NCI-H2227 (cell line): ENCODE measurements around the gene RD3L.

Experiments used
- DNase-seq: peaks from one replicate; lab custom pipeline; 2025; ENCODE audit not compliant: unreplicated experiment; lab: John Stamatoyannopoulos, UW

The RD3L gene

DNA sequence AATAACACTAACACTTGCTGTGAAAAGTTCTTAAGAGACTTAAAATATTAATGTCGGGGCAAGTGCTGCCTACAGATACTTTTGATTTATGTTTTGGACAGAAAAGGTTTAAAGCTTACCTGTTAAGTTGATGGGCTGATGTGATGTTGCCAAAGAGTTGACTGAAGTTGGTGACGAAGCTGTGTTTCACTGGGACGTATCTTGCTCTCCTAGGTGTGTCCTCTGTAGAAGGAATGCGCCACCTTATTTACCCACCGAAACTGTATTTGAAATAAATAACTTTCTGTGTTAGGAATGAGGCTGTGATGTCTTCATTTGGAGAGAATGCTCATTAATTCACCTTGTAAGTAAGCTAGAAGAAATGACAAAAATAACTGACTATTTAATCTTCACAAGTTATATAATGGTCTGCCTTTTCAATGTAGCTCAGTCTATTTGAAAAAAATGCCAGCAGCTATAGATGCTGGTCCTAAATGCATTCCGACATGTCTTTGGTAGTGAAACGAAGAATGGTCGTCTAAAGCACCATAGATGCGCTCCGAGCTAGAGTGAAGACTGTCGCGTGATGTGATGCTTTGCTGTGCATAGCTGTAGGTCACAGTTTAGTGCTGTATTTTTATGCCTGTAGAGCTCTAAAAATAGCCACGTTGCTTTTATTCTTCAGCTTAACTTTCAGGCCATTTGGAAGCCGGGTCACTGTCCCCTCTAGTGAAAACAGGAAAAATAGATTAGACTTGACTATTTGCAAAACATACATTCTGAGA, at the start of gene RD3L:
Gene RD3L (minus strand): TSS at position 557 of the 764 bp plus-strand sequence. CDS start 834 bp downstream, outside the sequence.
- DNase-seq: no peak

DNA sequence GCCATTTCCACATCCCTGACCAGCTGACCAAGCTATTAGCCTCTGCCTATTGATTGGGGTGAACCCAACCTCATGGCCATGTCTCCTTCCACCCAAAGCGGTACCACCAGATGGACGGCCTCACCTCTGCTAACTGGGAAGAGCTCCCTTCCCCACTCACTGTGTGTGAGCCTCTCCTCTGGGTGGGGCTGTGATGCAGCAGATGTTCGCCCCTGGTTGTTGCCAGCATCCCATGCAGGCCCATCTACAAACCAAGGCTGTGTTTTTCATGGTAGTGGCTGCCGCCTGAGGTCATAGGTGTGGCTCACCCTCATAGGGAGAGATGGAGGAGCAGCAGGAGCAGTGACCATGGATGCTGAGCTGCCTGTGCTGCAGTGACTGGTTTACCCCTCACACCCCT, 47.6 kb upstream of the RD3L start:
- DNase-seq: no peak

DNA sequence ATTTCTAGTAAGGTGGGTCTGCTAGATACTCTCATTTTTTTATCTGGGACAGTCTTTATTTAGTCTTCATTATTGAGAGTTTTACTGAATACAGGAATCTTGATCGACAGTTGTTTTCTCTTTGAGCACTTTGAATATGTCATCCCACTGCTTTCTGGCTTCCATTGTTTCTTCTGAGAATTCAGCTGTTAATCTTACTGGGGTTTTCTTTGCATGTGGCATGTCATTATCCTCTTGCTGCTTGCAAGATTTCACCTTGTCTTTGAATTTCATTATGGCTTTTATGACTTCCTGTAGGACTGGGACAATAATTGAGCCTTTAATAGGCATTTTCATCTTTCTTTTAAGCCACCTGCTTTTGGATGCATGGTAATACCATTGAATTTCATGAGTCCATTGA, 46.7 kb upstream of the RD3L start:
- no peak for DNase-seq

DNA sequence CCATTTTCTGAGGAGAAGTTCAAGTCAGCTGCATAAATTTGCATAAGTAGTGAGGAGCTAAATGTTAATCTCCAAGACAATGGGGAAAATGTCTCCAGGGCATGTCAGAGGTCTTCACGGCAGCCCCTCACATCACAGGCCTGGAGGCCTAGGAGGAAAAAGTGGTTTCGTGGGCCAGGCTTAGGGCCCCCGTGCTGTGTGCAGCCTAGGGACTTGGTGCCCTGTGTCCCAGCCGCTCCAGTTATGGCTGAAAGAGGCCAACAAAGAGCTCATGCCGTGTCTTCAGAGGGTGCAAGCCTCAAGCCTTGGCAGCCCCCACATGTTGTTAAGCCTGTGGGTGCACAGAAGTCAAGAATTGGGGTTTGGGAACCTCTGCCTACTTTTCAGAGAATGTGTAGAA, 41.9 kb upstream of the RD3L start:
- no peak for DNase-seq

DNA sequence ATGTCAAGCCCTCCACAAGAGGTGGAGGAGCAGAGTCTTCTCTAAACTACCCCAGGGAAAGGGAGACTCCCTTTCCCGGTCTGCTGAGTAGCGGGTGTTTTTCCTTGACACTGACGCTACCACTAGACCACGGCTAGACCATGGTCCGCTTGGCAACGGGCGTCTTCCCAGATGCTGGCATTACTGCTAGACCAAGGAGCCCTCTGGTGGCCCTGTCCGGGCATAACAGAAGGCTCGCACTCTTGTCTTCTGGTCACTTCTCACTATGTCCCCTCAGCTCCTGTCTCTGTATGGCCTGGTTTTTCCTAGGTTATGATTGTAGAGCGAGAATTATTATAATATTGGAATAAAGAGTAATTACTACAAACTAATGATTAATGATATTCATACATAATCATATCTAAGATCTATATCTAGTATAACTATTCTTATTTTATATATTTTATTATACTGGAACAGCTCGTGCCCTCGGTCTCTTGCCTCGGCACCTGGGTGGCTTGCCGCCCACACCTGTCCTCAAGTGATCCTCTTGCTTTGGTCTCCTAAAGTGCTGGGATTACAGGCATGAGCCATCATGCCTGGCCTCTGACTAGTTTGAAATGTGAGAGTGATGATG, 38.4 kb upstream of the RD3L start:
- peak; percentile 54 for DNase-seq

DNA sequence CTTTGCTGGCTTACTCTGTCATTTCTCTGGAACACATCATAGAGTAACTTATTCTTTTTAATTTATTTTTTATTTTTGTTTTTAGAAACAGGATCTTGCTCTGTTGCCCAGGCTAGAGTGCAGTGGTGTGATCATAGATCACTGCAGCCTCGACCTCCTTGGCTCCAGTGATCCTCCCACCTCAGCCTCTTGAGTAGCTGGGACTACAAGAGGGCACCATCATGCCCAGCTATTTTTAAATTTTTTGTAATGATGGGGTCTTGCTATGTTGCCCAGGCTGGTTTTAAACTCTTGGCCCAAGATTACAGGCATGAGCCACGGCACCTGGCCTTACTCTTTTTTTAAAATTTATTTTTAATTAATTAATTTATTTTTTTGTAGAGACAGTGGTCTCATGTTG, 32.2 kb upstream of the RD3L start:
- no peak for DNase-seq

DNA sequence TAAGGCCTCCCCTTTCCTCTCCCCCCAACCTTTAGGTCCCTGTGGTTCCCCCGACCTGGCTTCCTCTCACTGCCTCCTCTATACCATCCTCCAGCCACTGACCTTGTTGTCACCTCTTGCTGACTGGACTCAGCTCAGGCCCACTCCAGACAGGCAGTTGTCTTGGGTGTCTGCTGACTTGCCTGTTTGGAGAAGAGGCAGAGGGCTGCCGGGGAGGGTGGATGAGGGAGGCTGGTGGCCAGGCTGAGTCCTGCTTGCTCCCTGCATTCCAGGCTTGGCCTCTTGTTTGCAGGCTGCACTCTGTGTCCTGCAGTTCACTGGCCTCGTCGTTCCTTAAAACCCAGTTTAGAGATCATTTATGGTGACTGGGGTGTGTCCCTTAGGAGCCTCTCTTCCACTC, 31.0 kb upstream of the RD3L start:
- no peak for DNase-seq

DNA sequence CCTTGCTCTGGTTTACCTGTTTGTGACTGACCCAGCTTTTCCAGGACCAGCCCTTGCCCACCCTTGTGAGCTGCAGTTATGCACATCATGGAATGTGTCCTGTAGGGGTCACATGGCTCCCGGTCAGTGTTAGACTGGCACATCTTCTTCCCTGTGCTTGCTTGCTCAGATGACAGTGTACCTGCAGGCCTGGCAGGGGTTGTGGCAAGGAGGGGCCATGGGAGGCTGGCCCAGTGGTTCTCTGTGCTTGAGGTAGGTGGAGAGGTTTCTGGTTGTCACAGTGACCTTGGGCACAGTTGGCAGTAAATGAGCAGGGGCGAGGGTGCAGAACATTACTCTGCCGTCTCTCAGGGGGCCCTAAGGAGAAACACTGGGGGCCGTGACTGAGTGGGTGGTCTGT, 27.6 kb upstream of the RD3L start:
- DNase-seq: no peak

DNA sequence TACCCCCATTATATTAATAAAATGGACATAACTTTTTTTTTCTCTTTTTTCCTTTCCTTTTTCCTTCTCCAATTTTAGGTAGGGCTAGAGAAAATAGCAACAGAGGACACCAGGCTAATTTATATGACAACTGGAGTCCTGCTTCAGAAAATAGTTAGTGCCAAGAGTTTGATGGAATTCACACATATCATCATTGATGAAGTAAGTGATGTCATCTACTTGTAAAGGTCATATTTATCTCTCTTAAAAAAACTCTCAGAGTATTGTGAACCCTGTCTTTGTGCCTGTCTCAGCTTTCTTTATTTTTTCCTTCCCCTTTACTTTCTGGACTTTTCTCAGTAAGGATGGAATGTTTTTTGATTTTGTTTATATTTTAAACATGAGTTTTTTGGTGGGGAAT, 24.3 kb upstream of the RD3L start:
- DNase-seq: no peak

DNA sequence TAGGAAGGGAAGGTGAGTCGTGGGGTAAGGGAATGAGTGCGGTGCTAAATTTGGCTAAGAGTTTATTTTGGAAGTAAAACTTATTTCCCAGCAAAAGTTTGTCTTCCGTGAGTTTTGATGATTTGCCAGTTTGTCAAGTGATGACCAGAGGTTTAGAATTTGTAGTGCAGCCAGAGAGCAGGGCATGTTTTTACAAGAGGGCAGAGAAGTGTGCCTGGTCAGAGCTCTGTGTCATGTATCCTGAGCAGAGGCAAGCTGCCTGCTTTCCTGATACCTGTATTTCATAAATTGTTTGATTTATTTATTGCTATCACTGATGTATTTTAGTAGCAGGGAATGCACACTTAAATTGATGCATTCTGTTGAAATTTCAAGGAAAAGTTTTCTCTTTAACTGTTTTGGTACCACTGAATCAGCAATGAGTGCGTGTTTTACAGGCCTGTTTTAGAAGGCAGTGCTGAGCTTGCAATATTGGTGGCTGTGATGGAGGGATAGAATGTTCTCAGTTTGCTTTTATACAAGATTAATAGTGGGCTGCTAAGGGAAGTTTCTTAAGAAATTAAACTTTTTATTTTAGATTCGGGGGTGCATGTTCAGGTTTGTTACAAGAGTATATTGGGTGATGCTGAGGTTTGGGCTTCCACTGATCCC, 19.7 kb upstream of the RD3L start:
- no peak for DNase-seq

DNA sequence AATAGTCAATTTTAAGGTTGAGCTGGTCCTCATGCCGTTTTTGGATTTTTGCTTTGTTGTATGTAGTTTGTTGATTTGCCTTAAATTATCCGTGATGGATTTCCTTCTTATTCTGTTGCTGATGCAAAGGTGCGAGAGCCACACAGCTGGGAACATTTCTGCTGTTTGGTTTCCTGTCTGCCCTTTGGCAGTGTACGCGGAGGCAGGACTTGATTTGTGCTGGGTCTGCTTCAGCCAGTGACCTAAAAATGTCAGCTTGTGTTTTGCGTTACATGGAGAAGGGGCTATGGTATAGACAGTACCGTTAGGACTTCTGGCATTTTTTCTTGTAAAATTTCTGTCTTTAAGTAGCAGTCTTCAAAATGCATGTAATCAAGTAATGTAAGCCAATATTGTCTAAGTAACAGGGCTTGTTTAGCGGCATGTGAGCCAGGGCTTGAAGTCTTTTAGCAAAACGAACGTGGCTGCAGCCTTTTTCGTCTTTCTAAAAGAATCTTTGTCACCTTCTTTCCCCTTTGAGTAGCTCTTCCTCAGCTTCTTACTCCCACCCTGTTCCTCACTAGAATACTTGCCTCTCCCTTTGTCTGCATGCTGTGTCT, 18.2 kb upstream of the RD3L start:
- no peak for DNase-seq

DNA sequence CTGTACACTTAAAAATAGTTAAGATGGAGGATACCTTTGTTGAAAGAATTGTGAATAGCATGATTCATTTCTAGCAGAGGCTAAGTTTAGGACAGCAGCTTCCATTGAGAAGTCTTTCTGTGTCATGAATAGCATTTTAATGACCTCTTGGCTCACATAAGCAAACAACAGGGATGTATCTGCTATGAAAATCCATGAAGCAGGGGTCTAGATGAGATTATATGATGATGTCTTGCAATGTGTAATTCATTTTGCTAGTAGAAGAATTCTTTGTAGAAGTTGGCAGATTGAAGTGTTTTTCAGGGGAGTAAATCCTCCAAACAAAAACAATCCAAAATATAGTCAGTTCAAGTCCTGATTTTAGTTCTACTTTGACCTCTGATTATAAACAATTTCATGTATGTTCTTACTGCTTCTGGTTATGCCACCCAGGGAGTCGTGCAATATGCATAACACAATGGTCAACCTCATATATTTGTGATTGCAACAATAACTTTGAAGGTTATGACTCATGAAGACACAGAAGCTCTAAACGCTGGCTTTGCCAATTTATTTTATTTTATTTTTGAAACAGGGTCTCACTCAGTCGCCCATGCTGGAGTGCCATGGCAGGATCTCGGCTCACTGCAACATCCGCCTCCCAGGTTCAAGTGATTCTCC, 6.9 kb upstream of the RD3L start:
- no peak for DNase-seq

DNA sequence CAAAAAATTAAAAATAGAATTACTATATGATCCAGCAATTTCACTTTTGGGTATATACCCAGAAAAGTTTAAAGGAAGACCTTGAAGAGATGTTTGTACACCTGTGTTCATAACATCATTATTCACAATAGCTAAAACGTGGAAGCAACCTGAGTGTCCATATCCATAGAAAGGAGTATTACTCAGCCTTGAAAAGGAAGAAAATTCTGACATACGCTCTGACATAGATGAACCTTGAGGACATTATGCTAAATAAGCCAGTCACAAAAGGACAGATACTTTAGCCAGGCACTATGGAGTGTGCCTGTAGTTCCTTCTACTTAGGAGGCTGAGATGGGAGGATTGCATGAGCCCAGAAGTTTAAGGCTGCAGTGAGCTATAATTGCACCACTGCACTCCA, 6.1 kb upstream of the RD3L start:
- no peak for DNase-seq

DNA sequence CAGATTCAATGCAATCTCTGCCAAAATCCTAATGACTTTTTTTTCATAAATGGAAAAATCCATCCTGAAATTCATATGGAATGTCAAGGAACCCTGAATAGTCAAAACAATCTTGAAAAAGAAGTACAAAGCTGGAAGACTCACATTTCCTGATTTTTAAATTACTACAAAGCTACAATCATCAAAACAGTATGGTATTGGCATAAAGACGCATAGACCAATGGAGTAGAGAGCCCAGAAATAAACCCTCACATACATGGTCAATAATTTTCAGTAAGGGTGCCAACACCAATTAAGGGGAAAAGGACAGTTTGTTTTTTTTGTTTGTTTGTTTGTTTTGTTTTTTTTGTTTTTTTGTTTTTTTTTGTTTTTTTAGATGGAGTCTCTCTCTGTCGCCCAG, 4.6 kb upstream of the RD3L start:
- DNase-seq: no peak

DNA sequence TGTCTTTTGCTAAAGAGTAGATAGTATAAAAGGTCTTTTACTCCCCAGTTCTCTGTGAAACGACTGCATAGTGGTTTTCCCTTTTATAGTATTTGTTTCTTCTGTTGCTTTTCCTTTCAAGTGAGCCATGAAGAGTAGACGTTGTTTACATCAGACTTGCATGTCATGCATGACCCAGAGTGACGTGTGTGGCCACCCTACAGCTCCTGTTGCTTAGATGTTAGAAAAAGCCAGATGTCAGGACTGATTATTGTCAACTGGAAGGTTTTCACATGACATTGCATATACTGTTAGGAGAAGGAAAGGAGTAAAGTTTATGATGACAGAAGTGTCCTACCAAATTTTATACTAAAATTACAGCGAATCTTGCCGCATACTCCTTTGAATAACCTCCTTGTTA, 1.3 kb upstream of the RD3L start:
- DNase-seq: no peak

DNA sequence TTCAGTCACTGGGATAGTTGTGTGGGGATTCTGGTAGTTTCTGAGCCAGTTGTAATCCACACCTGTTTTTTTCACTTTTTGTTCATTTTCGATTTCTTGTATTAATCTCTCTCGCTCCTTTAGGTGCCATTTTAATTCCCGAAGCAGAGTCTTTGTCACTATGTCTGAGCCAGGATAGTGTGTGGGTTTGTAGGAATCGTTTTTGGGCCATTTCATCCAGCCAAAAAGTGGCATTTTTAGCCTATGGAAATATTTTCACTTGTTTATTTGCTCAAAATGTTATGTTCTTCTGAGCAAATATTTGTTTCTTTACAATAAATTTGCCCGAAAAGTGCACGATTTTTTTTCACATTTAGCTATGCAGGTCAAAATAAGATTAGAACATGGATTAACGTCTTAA, 867 bp downstream of the RD3L start:
- DNase-seq: no peak

DNA sequence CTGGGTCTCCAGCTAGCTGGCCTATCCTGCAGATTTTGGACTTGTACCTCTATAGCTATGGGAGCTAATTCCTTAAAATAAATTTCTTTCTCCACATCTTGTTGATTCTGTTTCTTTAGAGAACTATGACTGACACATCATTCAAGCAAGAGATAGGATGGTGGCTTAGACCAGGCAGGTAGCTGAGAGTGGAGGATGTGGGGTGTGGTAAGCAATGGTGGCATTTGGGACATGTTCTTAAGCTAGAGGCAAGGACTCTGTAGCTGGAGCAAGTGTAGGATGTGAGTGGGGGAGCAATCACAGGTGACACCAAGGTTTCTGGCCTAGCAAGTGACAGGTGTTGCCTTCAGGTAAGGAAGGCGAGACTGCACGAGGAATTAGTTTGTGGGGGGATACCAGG, 7.2 kb downstream of the RD3L start:
- DNase-seq: no peak

DNA sequence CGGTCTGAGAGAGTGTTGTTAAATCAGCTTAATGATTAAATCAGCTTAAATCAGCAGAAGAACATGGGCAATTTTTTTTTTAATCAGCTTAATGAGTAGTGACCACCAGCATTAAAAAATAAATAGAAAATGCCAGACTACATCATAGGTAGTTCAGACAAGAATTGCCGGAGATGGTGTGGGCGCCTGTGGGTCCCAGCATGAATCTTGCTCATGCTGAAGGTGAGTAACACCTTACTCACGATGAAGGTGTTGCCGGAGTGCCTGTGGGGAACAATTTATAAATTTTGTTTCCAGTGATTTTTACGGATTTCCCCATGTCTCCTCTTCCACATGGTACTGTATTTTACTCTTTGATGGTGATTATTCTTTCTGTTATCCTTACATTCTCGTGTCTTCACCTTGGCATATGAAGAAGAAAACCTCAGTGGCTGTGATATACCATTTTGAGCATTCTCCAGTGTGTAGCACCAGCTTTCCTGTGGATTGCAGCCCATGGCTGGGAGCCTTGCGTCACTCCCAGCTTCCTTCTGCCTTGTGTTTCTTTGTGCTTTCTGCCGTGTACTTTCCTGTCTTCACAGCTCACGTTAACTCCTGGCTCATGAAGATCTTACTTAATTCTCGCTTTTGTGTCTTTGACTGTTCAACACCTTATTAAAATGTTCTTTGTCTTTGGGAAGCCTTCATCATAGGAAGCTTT, 9.4 kb downstream of the RD3L start:
- DNase-seq: no peak

DNA sequence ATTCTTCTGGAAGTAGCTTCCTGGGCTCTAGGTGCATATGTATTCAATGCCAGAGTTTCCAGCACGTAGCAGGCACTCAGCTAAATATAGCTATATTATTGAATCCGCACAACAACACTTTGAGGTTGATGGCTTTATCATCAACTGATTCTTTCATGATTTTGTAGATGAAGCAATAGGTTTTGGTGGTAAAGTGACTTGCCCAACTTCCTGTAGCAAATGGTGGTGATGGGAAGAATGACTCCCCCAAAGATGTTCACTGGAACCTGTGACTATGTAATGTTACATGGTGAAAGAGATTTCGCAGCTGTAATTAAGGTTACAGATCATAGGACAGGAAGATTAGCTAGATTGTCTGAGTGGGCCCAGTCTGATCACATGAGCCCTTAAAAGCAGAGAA, 10.9 kb downstream of the RD3L start:
- no peak for DNase-seq

DNA sequence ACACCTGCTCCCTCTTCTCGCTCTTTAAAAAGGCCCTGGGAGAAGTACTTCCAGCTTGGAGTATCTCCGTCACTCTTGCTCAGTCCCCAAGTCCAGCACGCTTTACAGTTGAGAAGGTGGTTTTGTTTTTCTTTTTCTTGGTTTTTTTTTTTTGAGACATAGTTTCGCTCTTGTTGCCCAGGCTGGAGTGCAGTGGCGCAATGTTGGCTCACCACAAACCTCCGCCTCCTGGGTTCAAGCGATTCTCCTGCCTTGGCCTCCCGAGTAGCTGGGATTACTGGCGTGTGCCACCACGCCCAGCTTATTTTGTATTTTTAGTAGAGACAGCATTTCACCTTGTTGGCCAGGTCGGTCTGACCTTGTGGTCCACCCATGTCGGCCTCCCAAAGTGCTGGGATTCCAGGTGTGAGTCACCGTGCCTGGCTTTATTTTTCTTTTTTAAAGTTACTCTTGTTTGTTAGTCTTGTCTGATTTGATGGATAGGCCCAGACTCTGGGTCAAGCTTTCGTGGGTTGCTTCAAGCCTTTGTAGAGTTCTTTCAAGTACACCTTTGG, 12.2 kb downstream of the RD3L start:
- DNase-seq: no peak
